NCI-H187 treated with DMSO at 0.1 percent for 48 hours (cell line): ENCODE measurements around the gene ARHGEF37.

Experiments
- DNase-seq: peaks from one replicate; lab custom pipeline; 2025; lab: John Stamatoyannopoulos, UW

The ARHGEF37 gene

DNA sequence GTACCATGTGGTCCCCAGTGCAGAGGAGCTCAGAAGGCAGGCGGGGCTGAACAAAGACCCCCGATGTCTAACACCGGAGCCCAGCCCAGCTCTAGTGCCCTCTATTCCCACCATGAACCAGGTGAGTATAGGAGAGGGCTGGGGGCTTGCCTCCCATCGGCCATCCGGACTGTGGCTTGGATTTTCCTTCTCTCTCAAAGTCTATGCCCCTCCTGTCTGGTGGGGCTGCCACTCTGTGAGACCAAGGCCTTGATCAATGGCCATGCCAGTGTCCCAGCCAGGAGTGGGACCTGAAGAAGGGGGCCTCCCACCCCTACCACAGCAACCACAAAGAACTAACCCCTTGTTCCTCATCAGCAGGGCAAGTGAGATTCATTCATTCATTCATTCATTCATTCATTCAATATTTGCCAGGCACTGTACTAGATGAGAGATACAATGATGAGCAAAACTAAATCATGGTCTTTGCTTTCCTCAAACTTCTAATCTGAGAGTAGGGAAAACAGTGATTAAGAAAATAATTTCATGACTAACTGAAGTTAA, 47.6 kb downstream of the ARHGEF37 start:
- no peak for DNase-seq

DNA sequence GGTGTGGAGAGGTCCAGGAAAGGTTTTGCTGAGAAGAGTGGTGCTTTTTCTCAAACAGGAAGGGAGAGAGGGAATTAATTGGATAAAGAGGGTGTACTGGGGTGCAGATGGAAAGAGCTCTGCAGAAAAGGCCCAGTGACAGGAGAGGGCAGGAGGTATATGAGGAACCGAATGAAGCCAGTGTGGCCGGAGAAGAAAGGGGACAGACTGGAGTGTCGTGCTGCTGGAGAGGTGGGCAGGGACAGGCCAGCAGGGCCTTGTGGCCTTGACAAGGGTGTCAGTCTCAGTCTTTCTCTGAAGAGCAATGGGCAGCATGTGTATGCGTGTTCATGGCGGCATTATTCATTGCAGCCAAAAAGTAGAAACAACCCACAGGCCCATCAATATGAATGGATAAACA, 48.1 kb downstream of the ARHGEF37 start:
- DNase-seq, result no peak

DNA sequence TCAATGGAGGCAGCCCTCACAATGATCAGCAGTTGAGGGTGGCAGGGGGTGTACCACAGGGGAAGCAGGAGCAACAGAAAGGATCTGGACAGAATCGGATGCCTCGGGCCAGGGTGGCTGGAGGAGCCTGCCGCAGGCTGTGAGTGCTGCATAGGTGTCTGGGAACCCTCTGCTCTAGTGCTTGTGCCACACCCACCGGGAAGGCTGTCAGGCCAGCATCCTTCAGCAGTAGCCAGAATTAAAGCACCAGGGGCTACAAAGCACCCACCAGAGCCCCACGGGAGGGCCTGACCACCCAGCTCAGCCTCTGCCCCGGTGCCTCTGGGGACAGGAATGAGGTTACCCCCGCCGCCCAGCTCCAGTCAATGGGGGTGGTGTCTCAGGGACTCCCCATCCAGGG, 49.0 kb downstream of the ARHGEF37 start:
- no peak for DNase-seq

DNA sequence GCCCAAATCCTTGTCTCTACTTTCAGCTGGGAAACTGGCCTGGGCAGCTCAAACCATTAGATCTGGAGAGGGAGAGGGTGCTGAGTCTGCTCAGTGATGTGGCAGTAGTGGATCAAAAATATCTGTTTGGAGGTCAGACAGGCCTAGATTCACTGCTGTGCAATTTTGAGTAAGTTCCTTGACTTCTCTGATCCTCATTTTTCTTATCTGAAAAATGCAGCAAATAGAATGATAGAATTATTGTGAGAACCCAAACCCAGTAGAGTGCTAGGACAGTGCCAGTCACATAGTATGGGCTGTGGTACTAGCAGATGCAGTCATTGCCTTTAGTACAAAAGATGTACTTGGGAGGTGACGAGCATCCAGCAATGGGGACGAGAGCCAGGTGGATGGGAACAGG, 50.2 kb downstream of the ARHGEF37 start:
- no peak for DNase-seq

DNA sequence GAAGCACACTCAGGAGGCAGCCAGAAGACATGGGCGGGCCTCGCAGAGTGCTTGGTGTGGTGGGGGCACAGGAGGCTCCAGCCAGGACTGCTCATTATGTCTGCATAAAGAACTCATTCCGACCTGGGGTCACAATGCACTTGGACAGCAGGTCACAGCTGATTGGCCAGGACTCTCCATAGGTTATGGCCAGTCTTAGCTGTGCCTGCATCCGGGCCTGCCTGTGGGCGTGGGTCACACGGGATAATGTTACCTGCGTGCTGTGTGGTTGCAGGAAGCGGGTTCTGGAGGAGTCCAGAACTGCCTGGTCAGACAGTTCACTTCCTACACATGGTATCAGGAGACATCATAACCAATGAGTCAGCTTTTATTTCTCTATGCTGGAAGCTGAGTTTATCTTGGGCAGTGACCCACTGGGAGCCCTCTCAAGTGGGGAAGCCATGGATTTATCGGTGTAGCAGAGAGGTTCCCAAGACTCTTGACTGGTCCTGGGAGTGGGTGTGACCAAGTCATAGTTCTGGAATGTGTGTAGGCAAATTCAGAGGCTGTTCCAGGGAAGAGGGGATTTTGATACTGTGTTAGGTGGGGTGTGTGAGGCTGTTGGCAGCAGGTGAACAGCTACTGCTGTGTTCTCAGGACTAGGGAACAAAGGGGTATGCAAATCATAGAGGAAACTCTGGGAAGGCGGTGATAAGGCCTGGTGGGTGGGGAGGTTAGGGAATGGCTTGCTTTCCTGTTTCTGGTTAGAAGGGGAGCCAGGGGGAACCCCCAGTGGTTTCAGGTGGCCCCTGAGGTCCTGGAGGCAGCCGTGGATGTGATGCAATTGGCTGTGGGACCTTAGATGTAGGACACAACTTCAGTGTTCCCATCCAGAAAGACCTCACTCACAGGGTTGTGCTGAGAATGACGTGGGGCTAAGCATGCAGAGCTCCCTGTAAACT, 51.3 kb downstream of the ARHGEF37 start:
- no peak for DNase-seq

DNA sequence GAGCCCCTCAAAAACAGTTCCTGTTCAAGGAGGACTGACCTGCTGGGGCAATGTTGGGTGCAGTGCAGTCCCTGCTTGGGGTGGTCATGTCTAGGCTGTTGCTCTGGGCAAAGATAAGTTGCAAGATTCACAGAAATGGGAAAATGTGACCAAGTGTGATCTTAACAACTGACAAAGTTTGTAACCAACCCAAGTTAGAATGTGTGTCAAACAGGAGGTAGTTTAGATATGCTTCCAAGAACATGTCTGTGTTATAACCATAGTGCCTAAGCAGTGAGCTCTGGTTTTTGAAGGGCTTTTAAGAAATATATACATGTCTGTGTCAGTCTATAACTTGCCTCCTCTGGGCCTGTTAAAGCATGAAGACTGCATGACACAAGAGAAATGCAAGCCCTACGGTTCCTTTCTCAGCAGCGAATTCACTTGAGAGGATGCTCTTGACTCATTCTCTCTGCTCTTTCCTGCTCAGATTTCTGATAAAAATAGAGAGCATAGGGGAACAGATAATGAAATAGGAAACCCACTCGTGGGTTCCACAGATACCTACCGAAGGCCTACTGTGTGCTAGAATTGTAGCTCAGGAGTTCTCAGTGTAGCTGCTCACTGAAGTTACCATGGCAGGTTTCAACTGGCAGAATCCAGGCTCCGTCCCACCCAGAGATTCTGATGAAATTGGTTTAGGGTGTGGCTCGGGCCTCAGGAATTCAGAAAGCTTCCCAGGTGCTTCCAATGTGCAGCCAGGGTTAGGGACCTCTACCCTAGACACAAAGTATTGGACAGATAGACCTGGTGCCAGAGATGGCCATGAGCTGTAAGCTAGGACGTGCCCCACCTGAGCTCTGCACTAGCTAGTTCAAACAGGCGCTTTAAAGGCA, 52.4 kb downstream of the ARHGEF37 start:
- DNase-seq, result no peak

DNA sequence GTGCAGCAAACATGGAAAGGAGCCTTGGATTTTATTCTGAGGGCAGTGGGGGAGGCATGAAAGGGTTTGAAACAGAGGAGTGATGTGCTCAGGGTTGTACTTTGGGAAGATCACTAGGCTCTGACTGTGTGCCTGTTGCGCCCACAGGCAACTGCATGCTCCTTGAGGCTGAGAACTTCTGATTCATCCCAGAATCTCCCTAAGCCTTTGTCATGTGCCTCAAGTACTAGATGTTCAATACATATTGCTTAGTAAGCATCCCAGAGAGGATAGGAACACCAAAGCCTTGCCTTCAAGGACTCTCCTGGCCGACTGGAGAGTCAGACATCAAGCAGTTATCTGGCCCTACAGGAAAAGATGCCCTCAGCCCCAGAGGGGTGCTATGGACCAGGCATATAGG, 54.1 kb downstream of the ARHGEF37 start:
- no peak for DNase-seq

DNA sequence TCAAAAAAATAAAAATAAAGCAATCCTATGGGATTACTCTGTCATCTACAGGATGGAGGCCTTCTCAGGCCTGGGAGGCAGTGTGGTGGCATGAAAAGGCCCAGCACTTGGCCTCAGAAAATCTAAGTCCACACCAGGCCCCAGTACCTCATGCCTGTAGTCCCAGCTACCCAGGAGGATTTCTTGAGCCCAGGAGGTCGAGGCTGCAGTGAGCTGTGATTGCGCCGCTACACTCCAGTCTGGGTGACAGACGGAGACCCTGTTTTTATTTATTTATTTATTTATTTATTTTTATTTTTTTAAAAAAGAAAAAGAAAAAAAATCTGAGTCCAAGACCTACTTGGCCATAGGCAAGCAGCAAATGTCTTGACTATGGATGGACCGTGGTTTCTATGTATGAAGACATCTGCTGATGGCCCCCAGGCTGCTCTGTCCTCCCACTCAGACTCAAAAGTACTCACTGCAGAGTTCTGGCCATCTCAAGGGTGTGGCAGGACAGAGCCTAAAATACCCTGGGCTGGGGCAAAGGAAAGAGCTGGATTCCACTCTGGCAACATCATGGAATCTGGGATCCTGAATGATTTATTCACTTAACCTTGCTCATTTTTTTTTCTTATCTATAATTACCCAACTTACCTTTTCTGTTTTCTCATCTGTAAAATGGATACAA, 55.0 kb downstream of the ARHGEF37 start:
- no peak for DNase-seq

DNA sequence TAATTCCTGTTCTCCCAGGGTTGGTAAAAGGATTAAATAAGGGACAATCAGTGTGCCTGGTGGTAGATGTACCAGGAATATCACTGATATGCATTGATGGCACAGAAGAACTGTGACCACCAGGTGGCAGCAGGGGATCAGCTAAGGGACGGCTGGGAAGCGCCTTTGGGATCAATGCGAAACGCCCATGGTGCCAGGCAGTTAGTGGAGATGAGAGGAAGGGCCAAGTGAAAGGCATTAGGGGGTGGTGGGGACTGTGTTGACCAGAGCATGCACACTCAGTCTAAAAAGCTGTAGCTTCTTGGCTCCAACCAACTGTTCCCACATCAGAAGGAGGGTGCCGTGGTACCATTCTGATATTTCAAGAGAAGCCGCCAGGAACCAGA, 55.6 kb downstream of the ARHGEF37 start:
- no peak for DNase-seq

DNA sequence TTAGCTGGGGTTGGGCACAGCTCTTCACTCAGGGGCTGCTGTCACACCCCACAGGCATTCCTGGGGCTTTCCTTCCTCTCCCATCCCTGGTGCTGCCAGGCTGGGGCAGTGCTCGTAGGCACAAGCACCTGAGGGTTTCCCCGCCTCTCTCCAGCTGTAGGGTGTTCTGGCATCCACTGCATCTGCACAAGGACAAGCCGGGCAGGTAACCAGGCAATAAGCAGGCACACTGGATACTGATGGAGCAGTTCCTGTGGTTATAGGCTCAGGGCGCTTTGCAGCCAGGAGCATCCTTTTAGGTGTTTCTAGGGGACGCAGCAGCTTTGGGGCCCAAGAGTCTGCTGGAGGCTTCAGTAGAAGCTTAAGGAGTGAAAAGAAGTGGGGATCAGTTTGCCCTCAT, 56.8 kb downstream of the ARHGEF37 start:
- DNase-seq, result no peak

DNA sequence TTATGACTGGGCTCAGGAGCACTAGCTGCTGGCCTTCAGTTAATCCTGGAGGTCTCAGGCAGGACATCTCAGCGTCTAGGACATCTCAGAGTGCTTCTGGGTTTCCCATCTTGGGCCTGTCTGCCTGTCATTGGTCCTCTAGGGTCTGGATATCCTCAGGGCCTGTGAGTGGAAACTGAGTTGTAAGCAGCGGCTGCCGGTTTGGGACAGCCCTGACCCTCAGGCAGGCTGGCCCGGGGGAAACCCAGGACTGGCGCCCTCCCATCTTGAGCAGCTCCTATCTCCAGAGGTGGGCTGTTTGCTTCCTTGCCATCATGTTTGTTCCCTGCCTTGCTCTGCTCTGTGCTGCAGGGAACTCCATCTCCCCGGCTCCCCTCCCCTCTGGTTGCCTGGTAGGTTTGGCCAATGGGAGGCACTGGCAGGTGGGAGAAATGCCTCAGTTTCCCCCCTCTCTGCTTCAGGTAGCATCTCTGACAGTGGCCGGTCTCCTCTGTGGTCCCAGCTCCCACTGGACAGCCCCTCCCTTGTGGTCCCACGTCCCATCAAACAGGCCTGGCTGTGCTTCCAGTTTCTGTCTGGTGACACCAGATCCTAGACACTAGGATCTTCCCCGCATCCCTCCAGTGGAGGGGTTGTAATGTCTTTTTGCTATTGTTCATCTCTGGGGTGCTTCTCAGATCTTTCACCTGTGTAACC, 57.4 kb downstream of the ARHGEF37 start:
- no peak for DNase-seq

DNA sequence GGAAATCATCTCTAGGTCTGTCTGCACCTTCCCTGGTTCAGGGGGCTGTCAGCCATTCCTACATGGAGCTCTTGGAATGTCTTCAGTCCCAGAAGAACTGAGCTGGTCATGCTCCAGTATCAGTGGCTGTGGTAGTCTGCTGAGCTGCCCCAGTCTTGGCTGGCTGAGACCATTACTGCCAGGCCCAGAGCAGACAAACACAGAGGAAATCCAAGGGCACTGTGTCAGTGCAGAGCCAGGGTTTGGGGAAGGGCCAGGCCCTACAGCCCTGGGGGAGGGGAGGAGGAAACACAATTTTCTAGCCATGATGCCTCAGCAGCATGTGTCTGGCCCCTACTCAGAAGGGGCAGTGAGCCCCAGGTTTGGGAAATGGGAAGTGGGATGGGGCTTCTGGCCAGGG, 58.4 kb downstream of the ARHGEF37 start:
- no peak for DNase-seq

DNA sequence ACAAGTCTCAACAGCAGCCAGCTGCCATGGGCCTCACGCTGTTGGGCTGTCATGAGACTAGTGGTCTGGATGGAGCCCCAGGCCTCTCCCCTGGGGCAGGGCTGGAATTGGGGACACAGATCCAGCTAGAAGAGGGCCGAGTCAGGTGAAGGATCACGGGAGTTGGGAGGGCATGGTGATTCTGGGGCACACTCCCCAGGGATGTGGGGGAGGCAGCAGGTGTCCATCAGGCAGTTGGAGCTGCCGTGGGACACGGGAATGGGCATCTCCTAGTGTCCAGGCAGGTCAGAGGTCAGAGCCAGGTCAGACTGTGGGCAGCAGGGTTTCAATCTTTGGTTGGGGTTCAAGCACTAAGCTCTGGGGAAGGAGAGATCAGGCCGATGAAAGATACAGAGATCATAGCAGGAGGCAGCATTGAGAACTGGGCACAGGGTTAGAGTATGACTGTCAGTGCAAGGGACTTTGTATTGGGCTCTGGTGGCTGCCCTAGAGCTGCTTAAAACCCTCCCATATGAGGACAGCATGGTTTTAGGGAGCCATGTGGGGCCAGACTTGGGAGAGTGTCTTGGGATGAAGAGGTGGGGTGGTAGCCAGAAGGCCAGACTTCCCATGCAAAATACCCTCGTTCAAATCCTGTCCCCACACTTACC, 59.2 kb downstream of the ARHGEF37 start:
- no peak for DNase-seq

DNA sequence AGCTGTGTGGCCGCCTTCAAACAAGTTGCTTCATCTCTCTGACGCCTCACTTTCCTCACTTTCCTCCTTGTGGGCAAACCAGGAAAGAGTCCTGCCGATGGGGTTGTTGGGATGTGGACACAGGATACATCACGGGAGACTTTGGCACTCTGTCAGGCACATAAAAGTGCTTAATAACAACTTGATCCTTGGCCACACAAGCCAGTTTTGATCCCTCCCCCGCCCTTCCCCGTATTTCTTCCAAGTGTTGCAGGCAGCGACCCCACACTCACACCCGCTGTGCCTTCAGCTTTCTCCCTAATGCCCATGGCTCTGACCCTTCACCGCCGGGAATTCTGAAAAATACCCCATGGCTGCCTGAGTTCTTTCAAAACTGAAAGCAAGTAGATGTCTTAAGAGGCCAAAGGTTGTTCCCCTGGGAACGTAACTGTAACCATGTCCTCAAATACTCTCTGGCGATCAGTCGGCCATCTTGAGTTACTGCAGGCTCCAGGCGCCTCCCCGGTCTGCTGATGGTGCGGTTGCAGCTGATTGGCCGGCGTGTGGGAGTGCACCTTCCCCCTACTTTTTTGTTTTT, 59.8 kb downstream of the ARHGEF37 start:
- DNase-seq, result no peak

DNA sequence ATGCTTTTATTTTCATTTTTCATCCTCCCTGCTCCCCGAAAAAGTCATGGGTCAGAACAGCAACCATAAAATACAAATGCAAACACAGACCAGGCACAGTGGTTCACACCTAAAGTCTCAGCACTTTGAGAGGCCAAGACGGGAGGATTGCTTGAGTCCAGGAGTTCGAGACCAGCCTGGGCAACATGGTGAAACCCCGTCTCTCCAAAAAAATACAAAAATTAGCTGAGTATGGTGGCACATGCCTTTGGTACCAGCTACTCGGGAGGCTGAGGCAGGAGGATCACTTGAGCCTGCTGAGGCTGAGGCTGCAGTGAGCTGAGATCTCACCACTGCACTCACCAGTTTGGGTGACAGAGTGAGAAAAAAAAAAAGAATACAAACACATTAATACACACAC, 60.3 kb downstream of the ARHGEF37 start:
- no peak for DNase-seq

DNA sequence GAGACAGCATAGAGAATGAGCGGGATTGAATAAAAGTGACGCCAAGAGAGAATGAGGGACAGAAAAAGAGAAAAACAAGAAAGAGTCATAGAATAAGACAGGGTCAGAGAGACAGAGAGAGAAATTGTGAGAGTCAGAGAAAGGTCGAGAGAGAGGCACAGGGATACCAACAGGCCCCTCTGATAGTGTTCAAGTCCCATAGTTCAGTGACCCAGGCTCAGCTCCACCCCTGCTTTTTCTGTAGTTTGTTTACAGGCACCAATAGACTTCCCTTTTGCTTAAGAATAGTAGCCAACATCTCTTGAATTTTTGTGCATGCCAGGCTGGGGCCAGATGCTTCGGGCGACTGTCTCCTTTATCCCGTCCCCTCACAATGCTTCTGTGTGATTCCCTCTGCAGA, 62.5 kb downstream of the ARHGEF37 start:
- DNase-seq, result no peak

DNA sequence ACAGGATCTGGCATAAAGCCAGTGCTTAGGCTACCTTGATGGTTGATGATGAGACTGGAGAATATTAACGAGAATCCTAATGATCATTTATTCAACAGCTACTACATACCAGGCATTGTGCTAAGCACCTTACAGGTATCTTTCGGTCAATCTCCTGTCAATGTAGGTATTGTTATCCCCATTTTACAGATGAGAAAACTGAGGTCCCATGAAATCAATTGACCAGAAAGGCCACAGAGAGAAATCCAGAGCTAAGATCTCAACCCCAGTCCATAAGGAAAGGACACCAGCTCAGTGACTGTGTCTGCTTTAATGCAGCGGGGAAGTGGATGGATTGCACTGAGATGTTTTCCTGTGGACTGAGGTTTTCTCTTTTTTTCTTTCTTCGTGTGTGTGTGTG, 63.3 kb downstream of the ARHGEF37 start:
- DNase-seq, result no peak

DNA sequence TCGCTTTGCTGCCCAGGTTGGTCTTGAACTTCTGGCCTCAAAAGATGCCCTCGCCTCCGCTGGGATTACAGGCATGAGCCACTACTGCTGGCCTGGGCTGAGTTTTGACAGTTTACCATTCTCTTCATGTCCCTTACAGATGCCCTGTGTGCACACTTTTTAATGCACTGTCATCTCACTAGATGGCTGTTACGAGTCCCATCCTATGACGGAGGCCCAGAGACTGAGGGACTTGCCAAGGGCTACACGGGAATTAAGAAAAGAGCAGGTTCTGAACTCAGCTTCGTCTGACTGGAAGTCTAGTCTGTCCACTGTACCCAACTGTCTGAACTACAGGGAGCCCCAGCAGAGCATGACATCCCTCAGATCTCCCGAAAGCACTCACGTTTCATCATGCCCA, 63.9 kb downstream of the ARHGEF37 start:
- no peak for DNase-seq

DNA sequence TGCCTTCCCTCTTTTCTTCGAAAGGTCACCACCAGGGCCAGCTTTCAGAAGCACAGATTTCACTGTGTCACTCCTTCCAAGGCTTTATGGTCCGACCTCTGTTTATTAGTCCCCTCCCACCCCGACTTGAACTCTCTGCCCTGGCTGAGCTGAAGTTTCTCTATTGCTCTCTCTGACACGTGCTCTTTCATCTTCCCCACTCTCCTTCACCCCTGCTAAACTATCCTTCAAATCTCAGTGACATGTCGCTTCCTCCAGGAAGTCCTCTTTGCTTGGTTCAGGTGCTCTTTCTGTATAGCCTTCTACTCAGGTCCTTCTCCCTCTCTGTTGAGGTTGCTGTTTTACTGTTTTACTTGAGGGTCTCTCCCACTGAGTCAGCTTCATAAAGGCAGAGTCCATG, 64.4 kb downstream of the ARHGEF37 start:
- DNase-seq, result no peak

DNA sequence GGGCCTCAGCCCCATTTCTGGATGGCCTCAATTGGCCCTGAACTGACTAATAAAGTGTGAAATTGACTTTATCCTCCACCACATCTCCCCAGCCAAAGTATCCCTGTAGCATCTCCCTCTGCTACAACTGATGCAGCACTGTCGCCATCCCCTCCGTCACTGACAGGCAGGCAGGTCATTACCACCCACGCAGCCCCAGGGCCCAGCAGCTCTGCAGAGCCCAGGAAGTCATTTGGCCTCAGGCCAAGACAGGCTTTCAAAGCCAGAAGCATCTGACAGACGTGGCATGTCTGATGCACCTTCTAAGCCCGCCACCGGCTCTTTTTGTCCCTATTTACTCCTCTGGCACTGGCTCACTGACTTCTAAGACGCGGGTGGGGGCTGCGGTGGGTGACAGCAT, 65.3 kb downstream of the ARHGEF37 start:
- DNase-seq, result no peak

DNA sequence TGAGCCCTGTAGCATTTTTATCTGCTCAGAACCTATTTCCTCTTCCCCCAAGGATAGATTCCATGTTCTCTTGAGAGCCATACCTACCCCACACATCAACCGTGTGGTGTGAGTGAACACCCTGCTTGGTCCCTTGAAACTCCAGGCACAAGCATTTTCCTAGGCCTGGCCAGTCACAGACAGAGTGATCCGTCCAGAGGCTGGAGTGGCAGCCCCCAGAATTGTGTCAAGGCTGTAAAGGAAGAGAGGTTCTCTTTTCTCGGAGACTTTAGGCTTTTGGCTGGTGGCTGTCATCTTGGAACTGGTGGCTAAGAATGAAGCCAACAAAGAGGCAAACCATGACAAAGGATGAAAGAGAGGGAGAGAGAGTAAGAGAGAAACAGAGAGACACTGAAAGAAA, 66.0 kb downstream of the ARHGEF37 start:
- DNase-seq, result no peak
